PC-3 (cell line): ENCODE measurements around the gene NRXN2. TPM values are rescaled to one million over a fixed set of nuclear protein-coding genes. Genes with fewer than 3 reads are reported as not detected.

ENCODE experiments used
- ATAC-seq: fragments of 200-7000 bp; cut with Tn5 transposase; 2 replicates; pipeline ENCODE4 v1.9.1; 2020; ENCODE audit warnings: mild to moderate bottlenecking, moderate library complexity
- BruUV-seq: library from RNA; stranded (reverse); fragments of 400-500 nt; replicated peaks from 2 replicates; lab custom pipeline; 2021; lab: Mats Ljungman, UMichigan
- CTCF ChIA-PET: fragments of 300-600 bp; sonication (Branson Sonifier 250); formaldehyde crosslinking; loops from one replicate; lab custom pipeline; 2022; ENCODE audit warnings: antibody characterized with exemption; lab: Charles Lee
- POLR2A ChIA-PET: fragments of 300-600 bp; sonication (Branson Sonifier 250); formaldehyde crosslinking; loops from one replicate; lab custom pipeline; 2022; ENCODE audit warnings: antibody characterized with exemption; ENCODE audit not compliant: unreplicated experiment; lab: Charles Lee
- DNase-seq: peaks from one replicate; pipeline ENCODE4 v3.0.0-alpha.2; 2015
- H2AFZ ChIP-seq: fragments of 300-600 bp; sonication (generic); 2 replicates; pipeline ENCODE4 v1.6.0; 2016; ENCODE audit warnings: antibody characterized with exemption, low read length
- H3F3A ChIP-seq: fragments of 300-600 bp; sonication (generic); one replicate; pipeline ENCODE4 v1.6.0; 2017; ENCODE audit warnings: antibody characterized with exemption, low read length, control low read depth, mild to moderate bottlenecking; ENCODE audit not compliant: unreplicated experiment
- H3K27ac ChIP-seq: fragments of 300-600 bp; sonication (generic); 2 replicates; pipeline ENCODE4 v1.5.1; 2016; ENCODE audit warnings: mild to moderate bottlenecking, low read length
- H3K27me3 ChIP-seq: fragments of 300-600 bp; sonication (generic); 2 replicates; pipeline ENCODE4 v1.6.1; 2016; ENCODE audit warnings: low read length, mixed read lengths
- H3K36me3 ChIP-seq: fragments of 300-600 bp; sonication (generic); 2 replicates; pipeline ENCODE4 v1.6.1; 2016; ENCODE audit warnings: low read depth, mixed run types, low read length, mixed read lengths
- H3K4me1 ChIP-seq: fragments of 300-600 bp; sonication (generic); 2 replicates; pipeline ENCODE4 v1.5.1; 2016; ENCODE audit warnings: low read length; ENCODE audit not compliant: insufficient read depth
- H3K4me2 ChIP-seq: fragments of 300-600 bp; sonication (generic); 2 replicates; pipeline ENCODE4 v1.6.0; 2016; ENCODE audit warnings: low read length
- H3K4me3 ChIP-seq: fragments of 300-600 bp; sonication (generic); 2 replicates; pipeline ENCODE4 v1.5.1; 2016; ENCODE audit warnings: mild to moderate bottlenecking, low read length, mixed read lengths
- H3K79me2 ChIP-seq: fragments of 300-600 bp; sonication (generic); 2 replicates; pipeline ENCODE4 v1.6.1; 2017; ENCODE audit warnings: low read length, mixed read lengths
- H3K9ac ChIP-seq: fragments of 300-600 bp; sonication (generic); 2 replicates; pipeline ENCODE4 v1.6.0; 2016; ENCODE audit warnings: mild to moderate bottlenecking, low read length
- H3K9me2 ChIP-seq: fragments of 300-600 bp; sonication (generic); replicated peaks from 2 replicates; pipeline ENCODE4 v1.6.1; 2016; ENCODE audit warnings: mixed run types, low read length, mixed read lengths
- H3K9me3 ChIP-seq: fragments of 300-600 bp; sonication (generic); 2 replicates; pipeline ENCODE4 v1.6.1; 2016; ENCODE audit warnings: low read length, mixed read lengths
- H4K20me1 ChIP-seq: fragments of 300-600 bp; sonication (generic); 2 replicates; pipeline ENCODE4 v1.6.1; 2016; ENCODE audit warnings: low read length, mixed read lengths
- EZH2 ChIP-seq: fragments of 300-600 bp; sonication (generic); IDR thresholded peaks from one replicate; pipeline ENCODE4 v1.6.1; 2017; ENCODE audit warnings: antibody characterized with exemption, mild to moderate bottlenecking, low read length; ENCODE audit not compliant: unreplicated experiment
- EZH2phosphoT487 ChIP-seq: fragments of 300-600 bp; sonication (generic); IDR thresholded peaks from 2 replicates; pipeline ENCODE4 v1.6.1; 2018; ENCODE audit warnings: mild to moderate bottlenecking, antibody characterized with exemption, low read length, borderline replicate concordance
- intact Hi-C: fragments of 100-400 bp; cut with micrococcal nuclease; formaldehyde crosslinking; loops from 2 replicates; pipeline ENCODE4 v1.9.0; 2023
- total RNA-seq: library from RNA; depleted of rRNA; stranded (reverse); fragments of >200 nt; gene quantifications from 2 replicates; pipeline ENCODE4 v1.2.3, GENCODE V29; 2014
- TF ChIP-seq, protein P1 (sequence below): fragments of 300-600 bp; sonication (generic); conservative IDR thresholded peaks from 2 replicates; pipeline ENCODE4 v1.5.1; 2017; ENCODE audit warnings: antibody characterized with exemption, low read depth, mild to moderate bottlenecking, low read length

NRXN2 gene
- total RNA-seq, 1 experiment from 2014 or later = not detected

DNA sequence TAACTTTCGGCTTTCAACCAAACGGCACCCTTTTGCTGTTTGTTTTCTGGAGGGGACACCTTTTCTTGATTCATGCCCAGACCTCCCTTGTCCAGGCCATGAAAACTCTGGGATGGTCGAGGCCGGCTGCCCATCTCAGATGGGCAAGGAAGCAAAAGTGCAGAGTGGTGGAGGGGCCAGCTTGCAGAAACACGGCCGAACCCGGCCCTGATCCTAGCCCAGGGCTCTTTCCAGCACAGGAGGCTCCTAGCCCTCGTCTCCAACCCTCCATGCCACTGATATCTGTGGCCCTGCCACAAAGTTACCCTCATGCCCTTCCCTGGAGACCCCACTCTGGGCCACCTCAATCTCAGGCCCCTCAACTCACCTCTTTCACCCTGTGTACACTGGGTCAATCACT is 150.9 kb downstream of the NRXN2 start:
- H3K79me2 ChIP-seq = no peaks in the 10 kb centered on the region
- no peak overlapping the region for H3K4me3 ChIP-seq
- no peaks in the 10 kb centered on the region for H3K36me3 ChIP-seq
- H3K4me1 ChIP-seq = no peaks in the 10 kb centered on the region
- H3K4me2 ChIP-seq = no peak overlapping the region
- TF ChIP-seq, protein P1, sequence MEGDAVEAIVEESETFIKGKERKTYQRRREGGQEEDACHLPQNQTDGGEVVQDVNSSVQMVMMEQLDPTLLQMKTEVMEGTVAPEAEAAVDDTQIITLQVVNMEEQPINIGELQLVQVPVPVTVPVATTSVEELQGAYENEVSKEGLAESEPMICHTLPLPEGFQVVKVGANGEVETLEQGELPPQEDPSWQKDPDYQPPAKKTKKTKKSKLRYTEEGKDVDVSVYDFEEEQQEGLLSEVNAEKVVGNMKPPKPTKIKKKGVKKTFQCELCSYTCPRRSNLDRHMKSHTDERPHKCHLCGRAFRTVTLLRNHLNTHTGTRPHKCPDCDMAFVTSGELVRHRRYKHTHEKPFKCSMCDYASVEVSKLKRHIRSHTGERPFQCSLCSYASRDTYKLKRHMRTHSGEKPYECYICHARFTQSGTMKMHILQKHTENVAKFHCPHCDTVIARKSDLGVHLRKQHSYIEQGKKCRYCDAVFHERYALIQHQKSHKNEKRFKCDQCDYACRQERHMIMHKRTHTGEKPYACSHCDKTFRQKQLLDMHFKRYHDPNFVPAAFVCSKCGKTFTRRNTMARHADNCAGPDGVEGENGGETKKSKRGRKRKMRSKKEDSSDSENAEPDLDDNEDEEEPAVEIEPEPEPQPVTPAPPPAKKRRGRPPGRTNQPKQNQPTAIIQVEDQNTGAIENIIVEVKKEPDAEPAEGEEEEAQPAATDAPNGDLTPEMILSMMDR = no peak
- TF ChIP-seq EZH2 (no peak), EZH2phosphoT487 (no peak)
- no peak overlapping the region for H2AFZ ChIP-seq
- intact Hi-C loops = no loop called here
- H3K27ac ChIP-seq = no peak overlapping the region
- ChIA-PET POLR2A (no interaction called here), CTCF (no interaction called here)
- no peaks in the 10 kb centered on the region for H4K20me1 ChIP-seq
- no peak for ATAC-seq
- no peak for DNase-seq
- no peaks in the 10 kb centered on the region for H3F3A ChIP-seq
- no peaks in the 10 kb centered on the region for H3K9me2 ChIP-seq
- no peaks in the 10 kb centered on the region for H3K9me3 ChIP-seq
- no peak overlapping the region for H3K9ac ChIP-seq
- BruUV-seq = no TSS peak
- peaks cover 38% of the 10 kb centered on the region for H3K27me3 ChIP-seq

DNA sequence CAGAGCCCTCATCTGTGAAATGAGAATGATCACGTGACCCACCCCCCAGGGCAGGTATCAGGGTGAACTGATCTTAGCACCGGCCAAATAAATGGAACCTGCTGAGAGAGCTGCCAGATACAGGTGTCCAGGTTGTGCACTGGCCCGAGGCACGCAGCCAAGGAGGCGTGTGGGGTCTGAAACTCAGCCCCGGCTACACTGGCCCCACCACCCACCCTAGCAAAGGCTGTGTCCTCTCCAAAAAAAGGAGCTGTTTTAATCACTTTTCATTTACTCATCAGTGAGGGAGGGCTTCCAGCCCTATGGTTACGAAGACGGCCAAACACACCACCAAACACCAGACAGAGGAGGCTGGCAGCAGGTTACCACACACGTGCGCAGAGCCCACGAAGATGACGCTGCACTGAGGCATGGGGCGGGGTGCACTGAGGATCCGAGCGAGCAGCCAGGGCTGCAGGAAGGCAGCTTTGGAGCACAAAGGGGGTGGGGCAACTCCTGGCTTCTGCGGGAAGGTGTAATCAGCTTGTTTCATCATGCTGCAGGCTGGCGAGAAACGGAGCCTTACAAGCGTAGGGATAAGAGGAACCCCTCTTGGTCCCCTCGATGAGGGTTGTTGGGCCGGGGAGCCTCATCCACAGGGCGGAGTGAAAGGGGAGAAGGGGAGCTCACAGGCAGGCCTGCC is 151.4 kb downstream of the NRXN2 start:
- POLR2A ChIA-PET = no interaction called here

DNA sequence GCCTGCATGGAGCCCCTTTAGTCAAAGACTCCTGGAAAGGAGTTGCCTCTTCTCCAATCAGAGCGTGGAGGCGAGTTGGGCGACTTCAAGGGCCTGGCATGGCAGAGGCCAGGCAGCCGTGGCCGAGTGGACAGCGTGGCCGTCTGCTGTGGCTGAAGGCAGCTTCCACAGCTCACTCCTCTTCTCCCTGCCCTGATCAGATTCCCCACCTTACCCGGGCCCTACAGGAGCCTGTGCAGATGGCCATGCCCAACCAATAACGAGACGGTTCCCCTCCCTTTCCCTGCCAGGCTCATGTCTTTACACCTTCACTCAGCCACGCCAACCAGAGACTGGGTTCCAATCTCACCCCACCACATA is 152.0 kb downstream of the NRXN2 start:
- no peak overlapping the region for H3K4me2 ChIP-seq
- H3K27ac ChIP-seq = no peak overlapping the region
- intact Hi-C loops = no loop called here
- H2AFZ ChIP-seq = no peak overlapping the region
- H3K4me3 ChIP-seq = no peak overlapping the region
- no peak for DNase-seq
- no peak for ATAC-seq
- TF ChIP-seq, protein P1 = no peak
- TF ChIP-seq EZH2 (no peak), EZH2phosphoT487 (no peak)
- H3K36me3 ChIP-seq = no peaks in the 10 kb centered on the region
- BruUV-seq = no TSS peak
- H3K4me1 ChIP-seq = 0 out of 2 replicates have a peak, but pooled peaks cover 8% of the 10 kb centered on the region
- H3K9ac ChIP-seq = no peak overlapping the region
- no peaks in the 10 kb centered on the region for H3F3A ChIP-seq
- ChIA-PET CTCF (no interaction called here), POLR2A (no interaction called here)
- peaks cover 38% of the 10 kb centered on the region for H3K27me3 ChIP-seq
- no peaks in the 10 kb centered on the region for H3K79me2 ChIP-seq
- no peaks in the 10 kb centered on the region for H3K9me3 ChIP-seq
- no peaks in the 10 kb centered on the region for H3K9me2 ChIP-seq
- H4K20me1 ChIP-seq = no peaks in the 10 kb centered on the region

More for the DNA sequence above, 151.4 kb downstream of the NRXN2 start:
- DNase-seq (no peak), ATAC-seq (no peak)
- H3K79me2 ChIP-seq = no peaks in the 10 kb centered on the region
- no peak overlapping the region for H2AFZ ChIP-seq
- no peaks in the 10 kb centered on the region for H3F3A ChIP-seq
- no peaks in the 10 kb centered on the region for H3K9me2 ChIP-seq
- H4K20me1 ChIP-seq = no peaks in the 10 kb centered on the region
- H3K4me3 ChIP-seq = no peak overlapping the region
- no peaks in the 10 kb centered on the region for H3K36me3 ChIP-seq
- 0 out of 2 replicates have a peak, but pooled peaks cover 4% of the 10 kb centered on the region for H3K4me1 ChIP-seq
- peaks cover 38% of the 10 kb centered on the region for H3K27me3 ChIP-seq
- TF ChIP-seq EZH2 (no peak), EZH2phosphoT487 (no peak)
- TF ChIP-seq, protein P1 = no peak
- H3K9me3 ChIP-seq = no peaks in the 10 kb centered on the region
- H3K27ac ChIP-seq = no peak overlapping the region
- no TSS peak for BruUV-seq
- intact Hi-C loops = no loop called here
- CTCF ChIA-PET = no interaction called here
- H3K9ac ChIP-seq = no peak overlapping the region
- no peak overlapping the region for H3K4me2 ChIP-seq
